WTC11 (cell line): ENCODE measurements around the gene NUDT4B.
"Not testable (repeated sequence)": the region's sequence is repeated elsewhere in the genome, so short reads cannot be mapped to it uniquely, and the experiment has no call there.

Source experiments
- FOXJ3 ChIP-seq: sonication (generic); formaldehyde crosslinking; IDR thresholded peaks from 2 replicates; pipeline ENCODE4 v1.9.0; 2021; ENCODE audit warnings: missing genetic modification reagents, mild to moderate bottlenecking, borderline replicate concordance
- NFE2L1 ChIP-seq: sonication (generic); formaldehyde crosslinking; IDR thresholded peaks from 2 replicates; pipeline ENCODE4 v1.8.1; 2023; ENCODE audit warnings: missing genetic modification reagents
- ZNF317 ChIP-seq: sonication (generic); formaldehyde crosslinking; IDR thresholded peaks from 2 replicates; pipeline ENCODE4 v1.8.1; 2023; ENCODE audit warnings: low read depth, mild to moderate bottlenecking, moderate library complexity, missing genetic modification reagents, borderline replicate concordance
- ZNF671 ChIP-seq: fragments of 250-450 bp; sonication (Bioruptor Pico); IDR thresholded peaks from 2 replicates; pipeline ENCODE4 v1.8.0; 2021; ENCODE audit warnings: mild to moderate bottlenecking
- TF ChIP-seq, protein P1 (sequence below): sonication (generic); formaldehyde crosslinking; IDR thresholded peaks from 2 replicates; pipeline ENCODE4 v1.8.0; 2022; ENCODE audit warnings: mild to moderate bottlenecking, missing genetic modification reagents
- TF ChIP-seq, protein P2 (sequence below): sonication (generic); formaldehyde crosslinking; IDR thresholded peaks from 2 replicates; pipeline ENCODE4 v1.8.1; 2022; ENCODE audit warnings: low read depth, missing genetic modification reagents, borderline replicate concordance
- TF ChIP-seq, protein P3 (sequence below): fragments of 200-600 bp; IDR thresholded peaks from 2 replicates; pipeline ENCODE4 v1.8.0; 2022; ENCODE audit warnings: antibody characterized with exemption

DNA sequence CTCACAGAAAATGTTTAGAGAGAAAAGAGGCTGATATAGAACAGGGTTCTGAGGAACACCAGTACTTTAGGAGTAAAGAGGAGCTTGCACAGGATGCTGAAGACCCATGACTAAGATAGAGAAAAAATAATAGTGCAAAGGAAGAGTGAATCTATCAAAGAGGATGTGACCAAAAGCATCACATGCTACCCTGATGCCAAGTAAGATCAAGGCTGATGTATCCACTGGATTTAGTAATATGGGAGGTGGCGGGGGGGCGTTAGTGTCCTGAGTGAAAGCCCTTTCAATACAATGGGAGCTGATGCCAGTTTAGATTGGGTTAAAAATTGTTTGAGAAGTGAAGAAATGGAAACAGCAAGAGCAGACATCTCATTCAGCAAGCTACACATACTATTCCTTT, 11.2 kb downstream of the NUDT4B start:
- TF ChIP-seq NFE2L1, ZNF317, FOXJ3, ZNF671 (CRISPR knock-in tag): not testable (repeated sequence)
- TF ChIP-seq, protein P1, sequence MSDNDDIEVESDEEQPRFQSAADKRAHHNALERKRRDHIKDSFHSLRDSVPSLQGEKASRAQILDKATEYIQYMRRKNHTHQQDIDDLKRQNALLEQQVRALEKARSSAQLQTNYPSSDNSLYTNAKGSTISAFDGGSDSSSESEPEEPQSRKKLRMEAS (CRISPR knock-in tag), result not testable (repeated sequence)
- TF ChIP-seq, protein P2, sequence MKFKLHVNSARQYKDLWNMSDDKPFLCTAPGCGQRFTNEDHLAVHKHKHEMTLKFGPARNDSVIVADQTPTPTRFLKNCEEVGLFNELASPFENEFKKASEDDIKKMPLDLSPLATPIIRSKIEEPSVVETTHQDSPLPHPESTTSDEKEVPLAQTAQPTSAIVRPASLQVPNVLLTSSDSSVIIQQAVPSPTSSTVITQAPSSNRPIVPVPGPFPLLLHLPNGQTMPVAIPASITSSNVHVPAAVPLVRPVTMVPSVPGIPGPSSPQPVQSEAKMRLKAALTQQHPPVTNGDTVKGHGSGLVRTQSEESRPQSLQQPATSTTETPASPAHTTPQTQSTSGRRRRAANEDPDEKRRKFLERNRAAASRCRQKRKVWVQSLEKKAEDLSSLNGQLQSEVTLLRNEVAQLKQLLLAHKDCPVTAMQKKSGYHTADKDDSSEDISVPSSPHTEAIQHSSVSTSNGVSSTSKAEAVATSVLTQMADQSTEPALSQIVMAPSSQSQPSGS (CRISPR knock-in tag), result not testable (repeated sequence)
- TF ChIP-seq, protein P3, sequence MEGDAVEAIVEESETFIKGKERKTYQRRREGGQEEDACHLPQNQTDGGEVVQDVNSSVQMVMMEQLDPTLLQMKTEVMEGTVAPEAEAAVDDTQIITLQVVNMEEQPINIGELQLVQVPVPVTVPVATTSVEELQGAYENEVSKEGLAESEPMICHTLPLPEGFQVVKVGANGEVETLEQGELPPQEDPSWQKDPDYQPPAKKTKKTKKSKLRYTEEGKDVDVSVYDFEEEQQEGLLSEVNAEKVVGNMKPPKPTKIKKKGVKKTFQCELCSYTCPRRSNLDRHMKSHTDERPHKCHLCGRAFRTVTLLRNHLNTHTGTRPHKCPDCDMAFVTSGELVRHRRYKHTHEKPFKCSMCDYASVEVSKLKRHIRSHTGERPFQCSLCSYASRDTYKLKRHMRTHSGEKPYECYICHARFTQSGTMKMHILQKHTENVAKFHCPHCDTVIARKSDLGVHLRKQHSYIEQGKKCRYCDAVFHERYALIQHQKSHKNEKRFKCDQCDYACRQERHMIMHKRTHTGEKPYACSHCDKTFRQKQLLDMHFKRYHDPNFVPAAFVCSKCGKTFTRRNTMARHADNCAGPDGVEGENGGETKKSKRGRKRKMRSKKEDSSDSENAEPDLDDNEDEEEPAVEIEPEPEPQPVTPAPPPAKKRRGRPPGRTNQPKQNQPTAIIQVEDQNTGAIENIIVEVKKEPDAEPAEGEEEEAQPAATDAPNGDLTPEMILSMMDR, result not testable (repeated sequence)
